T-helper 1 cell (primary cell): ENCODE data around the gene SLC37A2.
"Not testable (repeated sequence)": the region's sequence is repeated elsewhere in the genome, so short reads cannot be mapped to it uniquely, and the experiment has no call there.

Source experiments
- DNase-seq, 5 donors: peaks; one replicate each; pipeline ENCODE4 v3.0.0-alpha.2; 2012 to 2020
- total RNA-seq, 4 donors: gene quantifications; one replicate each; lab custom pipeline; 2026; lab: John Stamatoyannopoulos, UW

SLC37A2 gene
- 0 to 1.5 (median 0.23) reads per million in 4 donors for total RNA-seq

DNA sequence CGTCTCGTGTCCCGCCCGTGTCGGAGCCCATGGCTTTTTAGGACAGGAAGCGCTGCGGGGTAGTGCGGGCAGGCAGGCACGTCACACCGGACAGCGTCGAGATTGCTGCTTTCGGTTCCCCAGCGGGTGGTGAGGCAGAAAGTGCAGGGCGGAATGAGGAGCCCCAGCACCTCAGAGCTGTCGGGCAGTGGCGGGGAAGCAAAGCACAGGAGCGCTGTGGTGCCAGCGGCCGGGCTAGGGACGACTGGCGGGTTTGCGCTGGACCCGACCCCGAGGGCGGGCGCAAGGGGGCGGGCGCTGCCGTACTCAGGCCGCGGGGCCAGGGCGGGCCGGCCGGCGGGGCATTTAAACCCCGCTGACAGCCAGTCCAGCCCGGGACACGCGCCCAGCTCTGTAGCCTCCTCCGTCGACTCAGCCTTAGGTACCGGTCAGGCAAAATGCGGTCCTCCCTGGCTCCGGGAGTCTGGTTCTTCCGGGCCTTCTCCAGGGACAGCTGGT, at the start of gene SLC37A2:
Gene SLC37A2, plus strand, starts transcription at position 375 of the 498 bp plus-strand sequence. Its CDS starts 63 bp downstream, at position 438.
- peak in 2 of 5 donors; percentile 7 to 73 for DNase-seq

DNA sequence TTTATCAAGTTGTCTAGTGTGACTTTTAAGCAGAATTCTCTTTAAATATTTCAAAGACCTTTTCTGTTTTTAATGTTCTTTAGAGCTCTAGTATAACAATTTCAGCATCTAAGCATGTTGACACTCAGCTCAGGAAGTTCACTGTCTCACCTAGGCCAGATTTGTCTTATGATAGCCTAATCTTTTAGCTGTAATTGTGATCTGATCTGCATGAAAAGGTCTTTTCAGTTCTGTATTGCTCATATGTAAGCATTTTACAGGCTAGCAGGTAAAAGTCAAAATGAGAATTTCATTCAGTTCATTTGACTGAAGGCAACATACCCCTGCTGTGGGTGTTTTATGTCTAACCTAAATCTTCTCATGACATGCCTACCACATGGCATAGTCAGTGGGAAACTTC, 46.7 kb upstream of the SLC37A2 start:
- no peak for DNase-seq

DNA sequence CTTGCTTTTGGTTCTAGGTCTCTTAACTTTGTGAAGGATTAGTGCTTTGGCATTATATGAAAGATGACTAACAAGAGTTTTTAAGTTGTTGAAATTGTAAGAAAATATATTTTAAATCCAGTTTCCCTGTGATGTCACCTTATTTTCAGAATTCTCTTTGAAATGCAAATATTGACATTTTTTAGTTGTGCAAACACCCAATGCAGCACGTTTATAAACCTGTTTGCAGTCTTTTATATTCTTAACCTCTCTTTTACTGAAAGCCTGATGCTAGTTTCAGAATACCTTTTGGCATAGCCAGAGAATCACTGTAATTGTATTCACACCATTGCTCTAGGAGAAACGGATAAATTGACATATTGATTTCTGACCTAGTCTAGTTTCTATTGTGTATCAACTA, 42.8 kb upstream of the SLC37A2 start:
- no peak for DNase-seq

GRCh38 chr11:125022551-125022950, 40.6 kb upstream of the SLC37A2 start:
- no peak for DNase-seq

GRCh38 chr11:125025968-125026367, 37.1 kb upstream of the SLC37A2 start:
- DNase-seq = no peak

DNA sequence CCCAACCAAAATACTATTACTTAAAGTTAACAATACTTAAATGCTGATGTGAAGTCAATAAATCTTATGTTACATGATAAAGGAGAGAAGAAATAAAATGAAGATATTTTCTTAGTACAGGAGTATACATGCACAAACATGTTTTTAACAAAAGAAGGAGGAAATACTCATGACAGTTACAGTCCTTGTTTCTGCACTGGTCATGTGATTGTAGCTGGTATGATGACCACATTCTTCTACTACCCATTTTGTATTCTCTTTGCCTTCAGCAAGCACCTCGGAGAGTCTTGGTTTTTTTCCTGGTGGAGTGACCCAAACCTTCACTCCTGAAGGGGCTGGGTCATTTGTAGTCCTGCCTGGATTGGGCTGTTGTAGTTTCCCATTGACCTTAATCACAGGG, 33.7 kb upstream of the SLC37A2 start:
- DNase-seq = not testable (repeated sequence)

GRCh38 chr11:125036933-125037332, 26.2 kb upstream of the SLC37A2 start:
- peak in 1 of 5 donors; percentile 16 for DNase-seq

- no peak for DNase-seq
Observed at GRCh38 chr11:125049164-125049792, 13.8 kb upstream of the SLC37A2 start.

- no peak for DNase-seq
Observed at GRCh38 chr11:125052047-125052446, 11.1 kb upstream of the SLC37A2 start.

- peak in 1 of 5 donors; percentile 7 for DNase-seq
Observed at GRCh38 chr11:125053167-125053566, 9.9 kb upstream of the SLC37A2 start.

DNA sequence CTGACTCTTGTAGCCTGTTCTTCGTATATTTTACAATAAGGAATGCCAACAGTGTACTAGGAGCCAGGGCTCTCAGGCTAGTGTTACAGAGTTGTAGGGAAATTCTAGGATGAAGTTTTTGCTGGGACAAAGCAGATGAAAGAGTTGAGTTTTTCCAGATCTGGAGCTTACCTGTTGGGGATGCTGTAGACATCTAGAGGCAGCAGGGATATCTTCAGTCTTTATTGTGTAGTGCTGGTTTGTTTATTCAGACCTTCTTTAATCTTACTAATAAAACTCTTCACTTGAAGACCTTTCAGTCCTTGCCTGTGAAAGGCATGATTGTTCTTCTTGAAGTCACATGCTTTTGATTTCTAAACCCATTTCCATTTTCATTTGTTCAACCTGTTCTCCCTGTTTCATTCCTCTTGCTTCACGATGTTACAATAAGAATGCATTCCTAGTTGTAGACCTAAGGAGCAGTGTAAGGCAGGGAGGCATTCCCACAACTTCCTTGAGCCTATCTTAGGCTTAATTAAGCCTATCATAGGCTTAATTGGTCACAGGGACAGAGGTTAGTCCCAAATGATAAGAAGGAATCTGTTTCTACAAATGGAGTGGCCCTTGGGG, 7.9 kb upstream of the SLC37A2 start:
- no peak for DNase-seq

DNA sequence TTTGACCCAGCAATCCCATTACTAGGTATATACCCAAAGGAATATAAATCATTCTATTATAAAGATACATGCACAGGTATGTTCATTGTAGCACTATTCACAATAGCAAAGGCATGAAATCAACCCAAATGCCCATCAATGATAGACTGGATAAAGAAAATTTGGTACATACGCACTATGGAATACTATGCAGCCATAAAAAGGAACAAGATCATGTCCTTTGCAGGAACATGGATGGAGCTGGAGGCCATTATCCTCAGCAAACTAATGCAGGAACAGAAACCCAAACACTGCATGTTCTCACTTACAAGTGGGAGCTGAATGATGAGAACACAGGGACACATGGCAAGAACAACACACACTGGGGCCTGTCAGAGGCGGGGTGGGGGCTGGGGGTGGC, 7.0 kb upstream of the SLC37A2 start:
- not testable (repeated sequence) for DNase-seq

DNA sequence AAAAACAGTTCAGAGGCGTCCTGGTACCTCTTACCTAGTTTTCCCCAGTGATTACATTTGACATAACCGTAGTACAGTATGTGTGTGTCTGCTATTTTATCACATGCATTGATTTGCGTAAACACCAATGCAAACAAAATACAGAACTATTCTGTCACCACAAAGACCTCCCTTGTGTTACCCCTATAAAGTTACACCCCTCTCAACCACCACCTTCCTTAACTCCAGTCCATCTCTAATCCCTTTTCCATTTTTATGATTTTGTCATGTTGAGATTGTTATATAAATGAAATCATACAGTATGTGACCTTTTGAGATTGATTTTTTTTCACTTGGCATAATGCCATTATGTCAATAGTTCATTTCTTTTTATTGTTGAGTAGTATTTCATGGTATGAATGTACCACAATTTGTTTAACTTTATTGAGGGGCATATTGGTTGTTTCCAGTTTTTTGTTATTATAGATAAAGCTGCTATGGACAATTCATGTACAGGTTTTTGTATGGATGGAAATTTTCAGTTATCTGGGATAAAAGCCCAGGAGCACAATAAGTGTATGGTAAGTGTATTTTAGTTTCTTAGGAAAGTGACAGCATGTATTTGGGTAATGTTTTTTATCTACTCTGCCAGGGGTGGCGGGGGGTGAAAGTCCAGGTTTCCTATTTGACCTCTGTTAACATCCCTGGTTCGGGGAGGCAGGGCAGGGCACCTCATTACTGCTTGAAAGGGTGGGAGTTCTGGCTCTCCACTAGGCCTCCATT, 6.0 kb upstream of the SLC37A2 start:
- no peak for DNase-seq

- no peak for DNase-seq
Observed at GRCh38 chr11:125057693-125058016, 5.5 kb upstream of the SLC37A2 start.

GRCh38 chr11:125061281-125061680, 1.8 kb upstream of the SLC37A2 start:
- DNase-seq = no peak

GRCh38 chr11:125062218-125062930, 731 bp upstream of the SLC37A2 start:
- no peak for DNase-seq

DNA sequence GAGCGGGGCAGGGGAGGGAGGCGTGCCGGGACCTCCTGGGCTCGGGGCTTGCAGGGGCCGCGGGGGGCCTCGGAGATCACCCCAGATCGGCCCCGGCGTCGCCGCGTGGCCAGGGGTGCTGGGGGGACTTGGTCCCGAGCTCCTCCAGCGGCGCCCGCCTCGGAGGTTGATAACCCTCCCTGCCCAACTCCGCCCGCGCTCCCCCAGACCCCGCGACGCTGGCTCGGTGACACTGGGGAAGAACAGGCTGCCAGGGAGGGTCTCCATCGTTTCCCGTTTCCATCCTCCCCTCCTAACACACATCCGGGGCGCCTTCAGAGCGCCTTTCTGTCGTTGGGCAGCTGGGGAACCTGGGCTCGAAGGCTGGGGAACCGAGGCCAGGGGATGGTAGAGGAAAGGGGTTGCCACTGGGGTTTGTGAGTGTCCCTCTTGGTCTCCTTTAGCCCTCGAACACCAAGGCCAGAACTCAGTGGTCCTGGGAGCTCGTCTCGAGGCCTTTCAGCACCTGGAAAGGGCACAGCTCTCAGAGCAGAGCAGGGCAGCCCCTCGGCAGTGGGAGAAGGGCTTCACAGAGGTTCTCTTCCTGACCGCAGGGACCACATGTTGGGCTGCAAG, 431 bp downstream of the SLC37A2 start:
- DNase-seq = no peak

GRCh38 chr11:125064070-125064469, 965 bp downstream of the SLC37A2 start:
- DNase-seq = no peak

GRCh38 chr11:125068368-125068767, 5.3 kb downstream of the SLC37A2 start:
- DNase-seq = no peak

DNA sequence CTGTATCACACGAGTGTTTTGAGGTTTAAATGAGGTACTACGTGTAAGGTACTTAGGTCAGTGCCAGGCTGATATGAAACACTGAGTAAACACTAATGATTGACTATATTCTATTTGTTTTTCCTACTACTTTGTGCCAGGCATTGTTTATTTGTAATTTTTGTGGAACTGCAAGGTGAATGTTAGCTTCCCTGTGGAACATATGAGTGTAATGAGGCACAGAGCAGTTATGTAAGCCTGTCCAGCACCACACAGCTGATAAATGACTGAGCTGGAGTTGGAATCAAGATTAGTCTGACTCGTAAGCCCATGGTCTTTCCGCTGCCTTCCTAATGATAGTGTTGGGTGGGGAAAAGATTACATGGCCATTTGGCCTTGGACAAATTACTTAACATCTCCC, 5.9 kb downstream of the SLC37A2 start:
- DNase-seq = no peak

DNA sequence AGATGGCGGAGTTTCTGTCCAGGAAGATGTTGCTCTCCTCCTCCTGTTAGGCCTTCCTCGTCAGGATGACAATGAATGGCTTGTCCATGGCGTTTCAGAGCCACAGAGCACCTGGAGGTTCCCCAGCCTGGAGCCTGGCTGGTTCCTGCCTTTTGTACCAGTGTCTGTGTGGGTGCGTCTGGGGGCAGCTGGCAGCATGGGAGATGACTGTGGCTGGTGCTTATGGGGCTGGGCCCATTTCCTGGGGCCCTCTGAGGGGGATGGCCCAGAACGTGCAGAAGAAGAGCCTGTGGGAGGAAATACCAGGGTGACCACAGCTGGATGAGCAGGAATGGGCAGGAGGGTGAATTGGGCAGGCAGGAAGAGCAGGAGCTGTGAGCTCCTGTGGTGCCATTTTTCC, 6.7 kb downstream of the SLC37A2 start:
- no peak for DNase-seq

DNA sequence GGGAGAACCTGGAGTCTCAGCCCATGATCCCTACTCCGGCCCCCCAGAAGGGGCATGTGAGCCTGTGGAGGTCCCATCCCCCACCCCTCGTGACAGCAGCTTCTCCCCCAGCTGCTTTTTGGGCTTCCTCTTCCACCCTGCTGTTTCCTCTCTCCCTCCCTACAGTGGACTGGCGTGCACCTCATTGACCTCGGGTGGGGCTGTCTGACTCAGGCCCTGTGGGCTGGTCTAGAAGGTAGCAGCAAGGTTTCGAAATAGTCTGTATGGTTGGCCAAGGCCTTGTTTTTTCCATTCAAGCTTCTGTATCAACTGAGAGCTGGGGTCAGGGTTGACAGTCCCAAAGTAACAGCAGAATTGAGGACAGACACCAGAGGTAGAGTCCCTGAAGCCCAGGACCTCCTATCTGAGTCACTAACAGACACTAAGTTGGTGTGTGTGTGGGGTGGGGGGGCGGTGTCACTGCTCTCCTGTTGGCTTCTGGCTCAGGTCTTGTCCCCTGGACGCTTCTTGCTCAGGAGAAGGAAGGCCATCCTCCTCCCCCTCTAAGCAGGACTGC, 7.7 kb downstream of the SLC37A2 start:
- DNase-seq = peak in 1 of 5 donors; percentile 12
